ENCODE results near the gene GRID2.

GRID2 gene

GRCh38 chr4:92679149-92679548 lies 375.4 kb downstream of the GRID2 start:
- H3K4me3 ChIP-seq (ENCODE audit: low read depth, low read length): no peak overlapping the region
- no peak overlapping the region for H3K14ac ChIP-seq (ENCODE audit: low read length)
- H3K36me3 ChIP-seq (ENCODE audit: control insufficient read depth in 1 of 2, insufficient read depth in 2 of 2, low read length in 2 of 2): no peaks in the 10 kb centered on the region
- no peak overlapping the region for H2BK12ac ChIP-seq (ENCODE audit: low read length)
- no peak overlapping the region for H4K8ac ChIP-seq (ENCODE audit: low read depth, low read length)
- H2BK5ac ChIP-seq (ENCODE audit: low read depth, low read length, poor library complexity): no peak overlapping the region
- no peak overlapping the region for H4K91ac ChIP-seq (ENCODE audit: low read depth, low read length)
- H3K4me2 ChIP-seq (ENCODE audit: low read length): no peak overlapping the region
- H3K18ac ChIP-seq (ENCODE audit: low read length): no peak overlapping the region
- H3K9me3 ChIP-seq (ENCODE audit: insufficient read depth, low read depth, low read length): no peaks in the 10 kb centered on the region
- WGBS (ENCODE audit: extremely low coverage, insufficient coverage, insufficient read length): no CpG with 5 or more reads among the region's 1 CpG
- no peaks in the 10 kb centered on the region for H3K79me1 ChIP-seq (ENCODE audit: low read length)
- no peak overlapping the region for H3K23ac ChIP-seq (ENCODE audit: low read length)
- H3K27me3 ChIP-seq (ENCODE audit: insufficient read depth, low read length): no peaks in the 10 kb centered on the region
- no peak overlapping the region for H2BK120ac ChIP-seq (ENCODE audit: insufficient read depth, low read length, poor library complexity)
- DNase-seq: no peak
- H3K27ac ChIP-seq (ENCODE audit: low read depth, low read length): no peak overlapping the region
- H3K4ac ChIP-seq (ENCODE audit: low read depth, low read length): no peak overlapping the region
- H3K79me2 ChIP-seq (ENCODE audit: control insufficient read depth, insufficient read depth, low read length, poor library complexity): no peaks in the 10 kb centered on the region
- H2AK5ac ChIP-seq (ENCODE audit: low read length): no peak overlapping the region
- no peak overlapping the region for H4K12ac ChIP-seq (ENCODE audit: low read depth, low read length)
- H3K9ac ChIP-seq (ENCODE audit: low read length): no peak overlapping the region
- no peaks in the 10 kb centered on the region for H3K4me1 ChIP-seq (ENCODE audit: control insufficient read depth in 1 of 2, insufficient read depth in 2 of 2, low read length in 2 of 2)
- H2AFZ ChIP-seq (ENCODE audit: insufficient read depth, low read length, poor library complexity): no peak overlapping the region

GRCh38 chr4:92714640-92715039 lies 410.9 kb downstream of the GRID2 start:
- Histone ChIP-seq H3K14ac (ENCODE audit: low read length) (no peak overlapping the region), H3K79me1 (ENCODE audit: low read length) (no peaks in the 10 kb centered on the region), H2BK120ac (ENCODE audit: insufficient read depth, low read length, poor library complexity) (no peak overlapping the region), H2BK5ac (ENCODE audit: low read depth, low read length, poor library complexity) (no peak overlapping the region), H3K4ac (ENCODE audit: low read depth, low read length) (no peak overlapping the region), H2BK12ac (ENCODE audit: low read length) (no peak overlapping the region), H2AK5ac (ENCODE audit: low read length) (no peak overlapping the region), H3K36me3 (ENCODE audit: control insufficient read depth in 1 of 2, insufficient read depth in 2 of 2, low read length in 2 of 2) (no peaks in the 10 kb centered on the region), H3K4me1 (ENCODE audit: control insufficient read depth in 1 of 2, insufficient read depth in 2 of 2, low read length in 2 of 2) (no peaks in the 10 kb centered on the region), H4K91ac (ENCODE audit: low read depth, low read length) (no peak overlapping the region), H3K4me3 (ENCODE audit: low read depth, low read length) (no peak overlapping the region), H3K79me2 (ENCODE audit: control insufficient read depth, insufficient read depth, low read length, poor library complexity) (no peaks in the 10 kb centered on the region), H3K9ac (ENCODE audit: low read length) (no peak overlapping the region), H3K9me3 (ENCODE audit: insufficient read depth, low read depth, low read length) (no peaks in the 10 kb centered on the region), H2AFZ (ENCODE audit: insufficient read depth, low read length, poor library complexity) (no peak overlapping the region), H3K4me2 (ENCODE audit: low read length) (no peak overlapping the region), H3K27me3 (ENCODE audit: insufficient read depth, low read length) (no peaks in the 10 kb centered on the region), H3K27ac (ENCODE audit: low read depth, low read length) (no peak overlapping the region), H4K8ac (ENCODE audit: low read depth, low read length) (no peak overlapping the region), H3K23ac (ENCODE audit: low read length) (no peak overlapping the region), H4K12ac (ENCODE audit: low read depth, low read length) (no peak overlapping the region), H3K18ac (ENCODE audit: low read length) (no peak overlapping the region)
- no CpG with 5 or more reads among the region's 3 CpGs for WGBS (ENCODE audit: extremely low coverage, insufficient coverage, insufficient read length)
- DNase-seq: no peak

DNA sequence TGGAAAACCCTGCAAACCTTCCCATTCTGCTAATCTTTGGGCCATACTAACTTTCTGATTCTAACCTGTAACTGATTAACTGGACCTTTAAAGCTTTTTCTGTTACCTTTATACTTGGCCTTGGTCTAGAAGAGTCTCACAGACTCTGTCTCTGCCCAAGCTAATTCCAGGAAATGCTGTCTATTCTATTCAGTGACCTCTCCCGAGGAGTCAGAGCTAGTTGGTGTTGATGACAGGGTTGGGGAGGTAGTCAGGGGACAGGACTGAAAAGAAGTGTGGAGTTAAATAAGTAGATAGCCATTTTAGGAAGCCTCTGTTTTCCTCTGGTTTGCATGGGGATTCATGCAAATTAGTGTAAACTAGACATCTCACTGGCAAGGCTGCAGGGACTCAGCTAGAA lies 429.5 kb downstream of the GRID2 start:
- Histone ChIP-seq H3K9me3 (ENCODE audit: insufficient read depth, low read depth, low read length) (no peaks in the 10 kb centered on the region), H3K4ac (ENCODE audit: low read depth, low read length) (no peak overlapping the region), H2AK5ac (ENCODE audit: low read length) (no peak overlapping the region), H3K23ac (ENCODE audit: low read length) (no peak overlapping the region), H3K4me2 (ENCODE audit: low read length) (no peak overlapping the region), H4K91ac (ENCODE audit: low read depth, low read length) (no peak overlapping the region), H4K12ac (ENCODE audit: low read depth, low read length) (no peak overlapping the region), H3K79me1 (ENCODE audit: low read length) (no peaks in the 10 kb centered on the region), H2BK12ac (ENCODE audit: low read length) (no peak overlapping the region), H3K9ac (ENCODE audit: low read length) (no peak overlapping the region), H2BK5ac (ENCODE audit: low read depth, low read length, poor library complexity) (no peak overlapping the region), H3K4me1 (ENCODE audit: control insufficient read depth in 1 of 2, insufficient read depth in 2 of 2, low read length in 2 of 2) (no peaks in the 10 kb centered on the region), H3K79me2 (ENCODE audit: control insufficient read depth, insufficient read depth, low read length, poor library complexity) (no peaks in the 10 kb centered on the region), H3K27ac (ENCODE audit: low read depth, low read length) (no peak overlapping the region), H2AFZ (ENCODE audit: insufficient read depth, low read length, poor library complexity) (no peak overlapping the region), H3K4me3 (ENCODE audit: low read depth, low read length) (no peak overlapping the region), H3K27me3 (ENCODE audit: insufficient read depth, low read length) (no peaks in the 10 kb centered on the region), H3K18ac (ENCODE audit: low read length) (no peak overlapping the region), H3K14ac (ENCODE audit: low read length) (no peak overlapping the region), H4K8ac (ENCODE audit: low read depth, low read length) (no peak overlapping the region), H3K36me3 (ENCODE audit: control insufficient read depth in 1 of 2, insufficient read depth in 2 of 2, low read length in 2 of 2) (no peaks in the 10 kb centered on the region), H2BK120ac (ENCODE audit: insufficient read depth, low read length, poor library complexity) (no peak overlapping the region)
- no CpG with 5 or more reads among the region's 1 CpG for WGBS (ENCODE audit: extremely low coverage, insufficient coverage, insufficient read length)
- no peak for DNase-seq

DNA sequence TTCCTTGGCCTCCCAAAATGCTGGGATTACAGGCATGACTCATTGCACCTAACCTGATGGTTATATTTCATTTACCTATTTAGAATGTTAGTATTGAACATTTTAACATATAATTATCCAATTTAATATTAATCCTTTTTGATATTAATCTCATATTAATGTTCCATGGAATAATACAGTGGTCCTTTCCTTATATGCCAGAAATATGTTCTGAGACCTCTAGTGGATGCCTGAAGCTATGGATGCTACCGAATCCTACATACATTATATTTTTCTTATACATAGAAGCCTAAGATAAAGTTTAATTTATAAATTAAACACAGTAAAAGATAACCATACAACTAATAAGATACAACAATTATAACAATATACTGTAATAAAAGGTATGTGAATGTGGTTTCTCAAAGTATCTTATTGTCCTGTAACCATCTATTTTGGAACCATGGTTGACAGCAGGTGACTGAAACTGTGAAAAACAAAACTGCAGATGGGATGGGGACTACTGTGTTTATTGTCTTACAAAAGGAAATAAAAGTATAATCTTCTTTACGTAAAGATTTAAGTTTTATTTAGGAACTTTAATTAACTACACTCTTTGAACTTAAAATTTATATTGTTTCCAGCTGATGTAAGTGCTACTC lies 431.4 kb downstream of the GRID2 start:
- no peak overlapping the region for H3K27ac ChIP-seq (ENCODE audit: low read depth, low read length)
- no peak overlapping the region for H2BK12ac ChIP-seq (ENCODE audit: low read length)
- H3K36me3 ChIP-seq (ENCODE audit: control insufficient read depth in 1 of 2, insufficient read depth in 2 of 2, low read length in 2 of 2): no peaks in the 10 kb centered on the region
- no peak overlapping the region for H2BK120ac ChIP-seq (ENCODE audit: insufficient read depth, low read length, poor library complexity)
- H3K23ac ChIP-seq (ENCODE audit: low read length): no peak overlapping the region
- no peak overlapping the region for H2AK5ac ChIP-seq (ENCODE audit: low read length)
- H4K91ac ChIP-seq (ENCODE audit: low read depth, low read length): no peak overlapping the region
- H3K4me3 ChIP-seq (ENCODE audit: low read depth, low read length): no peak overlapping the region
- no peak for DNase-seq
- no peak overlapping the region for H3K4me2 ChIP-seq (ENCODE audit: low read length)
- no peak overlapping the region for H4K8ac ChIP-seq (ENCODE audit: low read depth, low read length)
- WGBS (ENCODE audit: extremely low coverage, insufficient coverage, insufficient read length): no CpG with 5 or more reads among the region's 2 CpGs
- H3K4me1 ChIP-seq (ENCODE audit: control insufficient read depth in 1 of 2, insufficient read depth in 2 of 2, low read length in 2 of 2): no peaks in the 10 kb centered on the region
- H2AFZ ChIP-seq (ENCODE audit: insufficient read depth, low read length, poor library complexity): no peak overlapping the region
- H3K4ac ChIP-seq (ENCODE audit: low read depth, low read length): no peak overlapping the region
- no peaks in the 10 kb centered on the region for H3K79me2 ChIP-seq (ENCODE audit: control insufficient read depth, insufficient read depth, low read length, poor library complexity)
- no peak overlapping the region for H3K14ac ChIP-seq (ENCODE audit: low read length)
- no peaks in the 10 kb centered on the region for H3K27me3 ChIP-seq (ENCODE audit: insufficient read depth, low read length)
- no peak overlapping the region for H2BK5ac ChIP-seq (ENCODE audit: low read depth, low read length, poor library complexity)
- H3K79me1 ChIP-seq (ENCODE audit: low read length): no peaks in the 10 kb centered on the region
- H4K12ac ChIP-seq (ENCODE audit: low read depth, low read length): no peak overlapping the region
- H3K9ac ChIP-seq (ENCODE audit: low read length): no peak overlapping the region
- H3K18ac ChIP-seq (ENCODE audit: low read length): no peak overlapping the region
- no peaks in the 10 kb centered on the region for H3K9me3 ChIP-seq (ENCODE audit: insufficient read depth, low read depth, low read length)

Data from trophoblast cell (in vitro differentiated cells and primary cell).